Neutrophil (primary cell): Measurements from ENCODE around the gene OPN1MW.
"Not testable (repeated sequence)": the region's sequence is repeated elsewhere in the genome, so short reads cannot be mapped to it uniquely, and the experiment has no call there.

ENCODE experiments used
- H3K27ac ChIP-seq: fragments of 200-600 bp; sonication (generic); 2 replicates; pipeline ENCODE4 v1.5.1; 2016; ENCODE audit warnings: mild to moderate bottlenecking, moderate library complexity
- H3K27me3 ChIP-seq: fragments of 200-600 bp; sonication (generic); 2 replicates; pipeline ENCODE4 v1.6.0; 2016; ENCODE audit warnings: mild to moderate bottlenecking
- H3K36me3 ChIP-seq: fragments of 200-600 bp; sonication (generic); 2 replicates; pipeline ENCODE4 v1.5.1; 2017
- H3K4me1 ChIP-seq, 2 experiments: fragments of 200-600 bp in 1 of 2; sonication (generic) in 1 of 2; 1 replicate in 1 of 2; 2 replicates in 1 of 2; pipeline versions ENCODE4 v1.5.1 to v1.6.1; 2013 to 2016; ENCODE audit warnings: low read depth in 1 of 2, low read length in 1 of 2, mild to moderate bottlenecking in 1 of 2, moderate library complexity in 1 of 2; ENCODE audit not compliant: control insufficient read depth in 1 of 2, insufficient read depth in 1 of 2
- H3K4me3 ChIP-seq, 2 experiments: fragments of 200-600 bp in 1 of 2; sonication (generic) in 1 of 2; 1 replicate in 1 of 2; 2 replicates in 1 of 2; pipeline ENCODE4 v1.5.1; 2013 to 2016; ENCODE audit warnings: low read depth in 1 of 2, low read length in 1 of 2, mild to moderate bottlenecking in 1 of 2, moderate library complexity in 1 of 2
- H3K9me3 ChIP-seq: fragments of 200-600 bp; sonication (generic); 2 replicates; pipeline ENCODE4 v1.5.1; 2016
- TF ChIP-seq, protein P1 (sequence below): fragments of 200-600 bp; sonication (generic); IDR thresholded peaks from 2 replicates; pipeline ENCODE4 v1.5.1; 2016; ENCODE audit warnings: antibody characterized with exemption

OPN1MW gene

DNA sequence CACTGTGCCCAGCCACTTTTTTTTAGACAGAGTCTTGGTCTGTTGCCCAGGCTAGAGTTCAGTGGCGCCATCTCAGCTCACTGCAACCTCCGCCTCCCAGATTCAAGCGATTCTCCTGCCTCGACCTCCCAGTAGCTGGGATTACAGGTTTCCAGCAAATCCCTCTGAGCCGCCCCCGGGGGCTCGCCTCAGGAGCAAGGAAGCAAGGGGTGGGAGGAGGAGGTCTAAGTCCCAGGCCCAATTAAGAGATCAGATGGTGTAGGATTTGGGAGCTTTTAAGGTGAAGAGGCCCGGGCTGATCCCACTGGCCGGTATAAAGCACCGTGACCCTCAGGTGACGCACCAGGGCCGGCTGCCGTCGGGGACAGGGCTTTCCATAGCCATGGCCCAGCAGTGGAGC is at the start of gene OPN1MW:
TSS of gene OPN1MW (plus strand) at position 301 of the 400 bp plus-strand sequence. CDS start at position 383, 82 bp downstream.
- not testable (repeated sequence) for H3K9me3 ChIP-seq, H3K27ac ChIP-seq, H3K4me1 ChIP-seq, H3K27me3 ChIP-seq, H3K4me3 ChIP-seq, H3K36me3 ChIP-seq

DNA sequence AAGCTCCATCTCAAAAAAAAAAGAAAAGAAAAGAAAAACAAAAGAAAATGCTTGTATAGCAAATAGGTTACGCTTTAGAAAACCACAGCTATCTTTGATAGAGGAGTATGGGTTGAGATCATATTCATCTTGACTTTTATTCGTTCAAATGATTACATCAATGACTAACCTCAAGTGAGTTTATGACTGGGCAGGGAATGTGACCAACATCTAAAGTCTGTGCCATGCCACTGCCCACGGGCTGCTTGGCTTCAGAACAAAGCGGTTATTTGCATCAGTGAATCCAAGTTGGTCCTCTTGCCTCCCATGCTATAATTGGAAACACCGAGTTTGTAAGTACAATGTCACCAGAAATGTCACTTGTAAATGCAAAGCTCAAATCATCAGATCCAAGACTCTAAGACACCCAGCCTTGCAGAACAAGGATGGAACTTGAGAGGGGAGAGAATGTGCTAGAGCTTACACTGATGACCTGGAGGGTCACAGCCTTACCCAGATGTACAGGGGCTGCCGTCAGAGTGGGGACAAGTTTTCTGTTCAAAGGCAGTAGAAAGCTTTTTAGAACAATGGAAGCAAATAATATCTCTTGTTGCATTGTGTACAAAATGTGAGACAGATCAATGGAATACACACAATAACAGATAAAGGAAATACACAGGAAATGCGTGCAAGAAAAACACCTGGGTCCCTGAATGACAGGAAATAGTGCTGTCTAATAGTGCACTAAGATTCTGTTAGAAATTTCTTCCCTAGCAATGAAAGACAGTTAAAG is 46.8 kb upstream of the OPN1MW start:
- Histone ChIP-seq H3K4me1 (peaks cover 7 to 10% of the 10 kb centered on the region in 2 experiments), H3K27me3 (no peaks in the 10 kb centered on the region), H3K27ac (peak overlapping the region; percentile 84), H3K9me3 (no peaks in the 10 kb centered on the region), H3K36me3 (no peaks in the 10 kb centered on the region), H3K4me3 (no peak overlapping the region)
- TF ChIP-seq, protein P1, sequence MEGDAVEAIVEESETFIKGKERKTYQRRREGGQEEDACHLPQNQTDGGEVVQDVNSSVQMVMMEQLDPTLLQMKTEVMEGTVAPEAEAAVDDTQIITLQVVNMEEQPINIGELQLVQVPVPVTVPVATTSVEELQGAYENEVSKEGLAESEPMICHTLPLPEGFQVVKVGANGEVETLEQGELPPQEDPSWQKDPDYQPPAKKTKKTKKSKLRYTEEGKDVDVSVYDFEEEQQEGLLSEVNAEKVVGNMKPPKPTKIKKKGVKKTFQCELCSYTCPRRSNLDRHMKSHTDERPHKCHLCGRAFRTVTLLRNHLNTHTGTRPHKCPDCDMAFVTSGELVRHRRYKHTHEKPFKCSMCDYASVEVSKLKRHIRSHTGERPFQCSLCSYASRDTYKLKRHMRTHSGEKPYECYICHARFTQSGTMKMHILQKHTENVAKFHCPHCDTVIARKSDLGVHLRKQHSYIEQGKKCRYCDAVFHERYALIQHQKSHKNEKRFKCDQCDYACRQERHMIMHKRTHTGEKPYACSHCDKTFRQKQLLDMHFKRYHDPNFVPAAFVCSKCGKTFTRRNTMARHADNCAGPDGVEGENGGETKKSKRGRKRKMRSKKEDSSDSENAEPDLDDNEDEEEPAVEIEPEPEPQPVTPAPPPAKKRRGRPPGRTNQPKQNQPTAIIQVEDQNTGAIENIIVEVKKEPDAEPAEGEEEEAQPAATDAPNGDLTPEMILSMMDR: no peak

DNA sequence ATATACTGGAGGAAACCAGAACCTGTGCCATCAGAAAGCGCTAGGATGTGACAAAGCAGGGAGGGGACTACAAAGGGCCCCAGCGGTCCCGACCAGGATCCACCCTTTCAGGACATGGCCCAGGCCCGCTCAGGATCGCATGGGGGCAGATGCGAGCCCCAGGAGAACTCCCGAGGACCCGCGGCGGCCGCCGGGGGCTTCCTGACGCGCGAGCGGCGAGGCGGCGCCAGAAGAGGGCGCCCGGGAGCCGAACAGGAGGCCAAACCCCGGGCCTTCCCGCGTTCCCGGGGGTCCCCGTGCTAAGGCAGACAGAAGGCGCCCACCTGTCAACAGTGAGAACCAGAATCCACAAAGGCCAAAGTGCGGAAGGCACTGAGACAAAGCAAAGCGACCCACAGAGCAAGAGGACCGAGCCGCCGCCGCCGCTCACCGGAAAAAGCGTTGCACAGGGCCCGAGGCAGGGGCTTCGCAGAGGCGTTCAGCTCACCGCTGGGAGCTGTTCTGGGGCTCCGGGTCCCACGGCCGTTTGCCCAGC is 45.7 kb upstream of the OPN1MW start:
- peak overlapping the region; percentile 84 for H3K27ac ChIP-seq
- no peaks in the 10 kb centered on the region for H3K27me3 ChIP-seq
- TF ChIP-seq, protein P1: peak; percentile 79
- H3K36me3 ChIP-seq: no peaks in the 10 kb centered on the region
- H3K4me3 ChIP-seq: peak overlapping the region; percentile 41 to 45
- no peaks in the 10 kb centered on the region for H3K9me3 ChIP-seq
- peaks cover 7 to 10% of the 10 kb centered on the region in 2 experiments for H3K4me1 ChIP-seq

DNA sequence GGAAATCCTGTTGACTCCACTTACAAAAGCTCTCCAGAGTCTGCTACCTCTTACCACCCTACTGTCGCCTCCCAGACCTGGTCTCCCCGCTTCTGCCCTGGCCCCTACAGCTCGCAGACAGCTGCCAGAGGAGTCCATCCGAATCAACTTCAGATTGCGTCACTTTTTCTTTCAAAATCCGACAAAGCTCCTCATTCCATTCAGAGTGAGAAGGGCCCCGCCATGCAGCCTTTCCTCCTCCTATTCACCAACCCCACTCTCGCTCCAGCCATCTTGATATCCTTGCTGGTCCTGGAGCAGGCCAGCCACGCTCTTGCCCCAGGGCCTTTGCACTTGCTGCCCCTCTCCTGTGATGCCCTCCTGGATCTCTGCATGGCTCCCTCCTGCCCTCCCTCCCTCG is 43.5 kb upstream of the OPN1MW start:
- TF ChIP-seq, protein P1: no peak
- H3K27me3 ChIP-seq: no peaks in the 10 kb centered on the region

DNA sequence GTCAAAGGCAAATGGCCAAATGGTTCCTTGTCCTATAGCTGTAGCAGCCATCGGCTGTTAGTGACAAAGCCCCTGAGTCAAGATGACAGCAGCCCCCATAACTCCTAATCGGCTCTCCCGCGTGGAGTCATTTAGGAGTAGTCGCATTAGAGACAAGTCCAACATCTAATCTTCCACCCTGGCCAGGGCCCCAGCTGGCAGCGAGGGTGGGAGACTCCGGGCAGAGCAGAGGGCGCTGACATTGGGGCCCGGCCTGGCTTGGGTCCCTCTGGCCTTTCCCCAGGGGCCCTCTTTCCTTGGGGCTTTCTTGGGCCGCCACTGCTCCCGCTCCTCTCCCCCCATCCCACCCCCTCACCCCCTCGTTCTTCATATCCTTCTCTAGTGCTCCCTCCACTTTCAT is 42.2 kb upstream of the OPN1MW start:
- TF ChIP-seq, protein P1: no peak
- no peaks in the 10 kb centered on the region for H3K36me3 ChIP-seq
- H3K4me3 ChIP-seq: no peak overlapping the region
- H3K27me3 ChIP-seq: no peaks in the 10 kb centered on the region
- peaks cover 7 to 10% of the 10 kb centered on the region in 2 experiments for H3K4me1 ChIP-seq
- no peak overlapping the region for H3K27ac ChIP-seq
- H3K9me3 ChIP-seq: no peaks in the 10 kb centered on the region

More for the DNA sequence above, 43.5 kb upstream of the OPN1MW start:
- Histone ChIP-seq H3K4me3 (no peak overlapping the region), H3K27ac (peak overlapping the region; percentile 49), H3K36me3 (no peaks in the 10 kb centered on the region), H3K9me3 (no peaks in the 10 kb centered on the region), H3K4me1 (peaks cover 7 to 10% of the 10 kb centered on the region in 2 experiments)

DNA sequence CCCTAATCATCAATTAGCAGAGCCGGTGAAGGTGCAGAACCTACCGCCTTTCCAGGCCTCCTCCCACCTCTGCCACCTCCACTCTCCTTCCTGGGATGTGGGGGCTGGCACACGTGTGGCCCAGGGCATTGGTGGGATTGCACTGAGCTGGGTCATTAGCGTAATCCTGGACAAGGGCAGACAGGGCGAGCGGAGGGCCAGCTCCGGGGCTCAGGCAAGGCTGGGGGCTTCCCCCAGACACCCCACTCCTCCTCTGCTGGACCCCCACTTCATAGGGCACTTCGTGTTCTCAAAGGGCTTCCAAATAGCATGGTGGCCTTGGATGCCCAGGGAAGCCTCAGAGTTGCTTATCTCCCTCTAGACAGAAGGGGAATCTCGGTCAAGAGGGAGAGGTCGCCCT is 41.7 kb upstream of the OPN1MW start:
- Histone ChIP-seq H3K4me3 (no peak overlapping the region), H3K9me3 (no peaks in the 10 kb centered on the region)

More for the DNA sequence above, 41.7 kb upstream of the OPN1MW start:
- Histone ChIP-seq H3K4me1 (peaks cover 7 to 10% of the 10 kb centered on the region in 2 experiments), H3K27me3 (no peaks in the 10 kb centered on the region), H3K27ac (no peak overlapping the region), H3K36me3 (no peaks in the 10 kb centered on the region)
- TF ChIP-seq, protein P1: no peak
